Liver (tissue), 9 donors: ENCODE measurements around the gene BUB1. TPM values are rescaled to one million over a fixed set of nuclear protein-coding genes. Genes with fewer than 3 reads are reported as not detected.

Source experiments
- DNase-seq: peaks from one replicate; pipeline ENCODE4 v3.0.0-alpha.2; 2017; ENCODE audit warnings: low spot score
- H3K27ac ChIP-seq, 2 donors: one replicate each; pipeline ENCODE4 v1.7.0; 2013; ENCODE audit warnings: inconsistent platforms in 2 of 2, low read length in 2 of 2, control low read depth in 1 of 2, low read depth in 1 of 2, mild to moderate bottlenecking in 1 of 2
- H3K27me3 ChIP-seq, 4 donors: one replicate each; pipeline versions ENCODE4 v1.6.1 to v1.7.0; 2013; ENCODE audit warnings: low read length in 3 of 4, inconsistent platforms in 1 of 4, mild to moderate bottlenecking in 1 of 4, moderate library complexity in 1 of 4; ENCODE audit not compliant: control insufficient read depth in 4 of 4, insufficient read depth in 4 of 4
- H3K36me3 ChIP-seq, 4 donors: one replicate each; pipeline versions ENCODE4 v1.6.1 to v1.7.0; 2013; ENCODE audit warnings: low read length in 3 of 4, mild to moderate bottlenecking in 3 of 4, low read depth in 1 of 4, moderate library complexity in 1 of 4; ENCODE audit not compliant: control insufficient read depth in 4 of 4, insufficient read depth in 3 of 4
- H3K4me1 ChIP-seq, 4 donors: one replicate each; pipeline versions ENCODE4 v1.6.1 to v1.7.0; 2013; ENCODE audit warnings: low read length in 3 of 4, mild to moderate bottlenecking in 3 of 4, moderate library complexity in 1 of 4; ENCODE audit not compliant: control insufficient read depth in 4 of 4, insufficient read depth in 4 of 4
- H3K4me3 ChIP-seq, 3 donors: one replicate each; pipeline versions ENCODE4 v1.6.1 to v1.7.0; 2013; ENCODE audit warnings: low read length in 3 of 3, control low read depth in 1 of 3, low read depth in 1 of 3, mild to moderate bottlenecking in 1 of 3
- H3K9ac ChIP-seq, 2 donors: one replicate each; pipeline ENCODE4 v1.7.0; 2013; ENCODE audit warnings: low read length in 2 of 2, mild to moderate bottlenecking in 2 of 2, moderate library complexity in 2 of 2, control low read depth in 1 of 2, low read depth in 1 of 2
- H3K9me3 ChIP-seq, 4 donors: one replicate each; pipeline versions ENCODE4 v1.6.1 to v1.7.0; 2013; ENCODE audit warnings: low read length in 3 of 4; ENCODE audit not compliant: control insufficient read depth in 4 of 4
- ATF3 ChIP-seq: IDR thresholded peaks from 2 replicates; pipeline ENCODE4 v1.6.1; 2016; ENCODE audit warnings: antibody characterized with exemption
- CTCF ChIP-seq: fragments of 150-350 bp; IDR thresholded peaks from 2 replicates; pipeline ENCODE4 v1.5.1; 2017; ENCODE audit warnings: improper control_type of control experiment, low read depth, low read length; ENCODE audit not compliant: missing input control
- EGR1 ChIP-seq, 2 donors: IDR thresholded peaks; 2 replicates each; pipeline ENCODE4 v1.6.1; 2016 to 2018; ENCODE audit warnings: antibody characterized with exemption in 2 of 2, low read depth in 2 of 2
- FOXA1 ChIP-seq: IDR thresholded peaks from 2 replicates; pipeline ENCODE4 v1.6.1; 2016; ENCODE audit warnings: antibody characterized with exemption
- FOXA2 ChIP-seq: IDR thresholded peaks from 2 replicates; pipeline ENCODE4 v1.6.1; 2016; ENCODE audit warnings: antibody characterized with exemption
- GABPA ChIP-seq, 2 donors: IDR thresholded peaks in 1 of 2; conservative IDR thresholded peaks in 1 of 2; 2 replicates each; pipeline ENCODE4 v1.6.1; 2016; ENCODE audit warnings: antibody characterized with exemption in 2 of 2, mild to moderate bottlenecking in 1 of 2, moderate library complexity in 1 of 2
- HNF4A ChIP-seq, 2 donors: conservative IDR thresholded peaks; 2 replicates each; pipeline ENCODE4 v1.6.1; 2016; ENCODE audit warnings: antibody characterized with exemption in 2 of 2, mild to moderate bottlenecking in 2 of 2
- HNF4G ChIP-seq: IDR thresholded peaks from 2 replicates; pipeline ENCODE4 v1.6.1; 2016; ENCODE audit warnings: antibody characterized with exemption
- JUND ChIP-seq, 2 donors: IDR thresholded peaks; 2 replicates each; pipeline ENCODE4 v1.6.1; 2016; ENCODE audit warnings: antibody characterized with exemption in 2 of 2
- MAX ChIP-seq: IDR thresholded peaks from 2 replicates; pipeline ENCODE4 v1.6.1; 2016; ENCODE audit warnings: antibody characterized with exemption
- NR2F2 ChIP-seq: IDR thresholded peaks from 2 replicates; pipeline ENCODE4 v1.6.1; 2016; ENCODE audit warnings: antibody characterized with exemption
- RAD21 ChIP-seq, 2 donors: IDR thresholded peaks; 2 replicates each; pipeline ENCODE4 v1.6.1; 2016; ENCODE audit warnings: antibody characterized with exemption in 2 of 2, mild to moderate bottlenecking in 2 of 2
- REST ChIP-seq: IDR thresholded peaks from 2 replicates; pipeline ENCODE4 v1.6.1; 2016; ENCODE audit warnings: antibody characterized with exemption, mild to moderate bottlenecking
- RXRA ChIP-seq, 2 donors: IDR thresholded peaks; 2 replicates each; pipeline ENCODE4 v1.6.1; 2017 to 2018; ENCODE audit warnings: antibody characterized with exemption in 2 of 2, mild to moderate bottlenecking in 1 of 2
- SP1 ChIP-seq: IDR thresholded peaks from 2 replicates; pipeline ENCODE4 v1.6.1; 2018; ENCODE audit warnings: antibody characterized with exemption, mild to moderate bottlenecking
- TAF1 ChIP-seq: conservative IDR thresholded peaks from 2 replicates; pipeline ENCODE4 v1.6.1; 2016; ENCODE audit warnings: antibody characterized with exemption, mild to moderate bottlenecking
- YY1 ChIP-seq: IDR thresholded peaks from 2 replicates; pipeline ENCODE4 v1.6.1; 2016; ENCODE audit warnings: antibody characterized with exemption, mild to moderate bottlenecking
- ZBTB33 ChIP-seq: IDR thresholded peaks from 2 replicates; pipeline ENCODE4 v1.6.1; 2016; ENCODE audit warnings: antibody characterized with exemption
- WGBS: extraction: QIAGEN DNeasy Blood & Tissue Kit; methylation state at CpG from one replicate; pipeline ENCODE4 v1.1.7; 2013; 5-methylcytosine and 5-hydroxymethylcytosine counted together
- polyA plus RNA-seq, 2 donors: library from polyadenylated mRNA; stranded (reverse) in 1 of 2; unstranded in 1 of 2; fragments of 200-250 nt in 1 of 2; fragments of >200 nt in 1 of 2; fragmentation: Nextera tagmentation in 1 of 2; extraction: Ambion mirVana in 1 of 2; gene quantifications; one replicate each; pipeline versions ENCODE4 v1.2.1 to v1.2.3, GENCODE V29; 2013 to 2015
- total RNA-seq, 2 donors: library from RNA; depleted of rRNA; stranded (reverse); fragments of >200 nt; gene quantifications; one replicate each; pipeline ENCODE4 v1.2.3, GENCODE V29; 2014
- donor health status: healthy.
- donor health status: healthy.
- donor health status: healthy.
- donor health status: healthy.
- donor health status: healthy.

Gene BUB1
- total and polyA plus RNA-seq, 4 donors = 0.08 to 46.1 (median 1.1) TPM

GRCh38 chr2:110707386-110707965 is 29.6 kb upstream of the BUB1 start:
- H3K4me1 ChIP-seq = no peaks in the 10 kb centered on the region
- H3K4me3 ChIP-seq = no peak overlapping the region
- DNase-seq = no peak
- no peak overlapping the region for H3K9ac ChIP-seq
- no peaks in the 10 kb centered on the region for H3K36me3 ChIP-seq
- 72% methylated on average over 1 of the region's 1 CpG for WGBS
- no peak for TF ChIP-seq FOXA1
- TF ChIP-seq HNF4A (conservative IDR thresholded peaks at IDR 0.05) = no peak
- no peak for TF ChIP-seq REST
- no peak for TF ChIP-seq ZBTB33
- no peak for TF ChIP-seq JUND (IDR thresholded peaks at IDR 0.05)
- TF ChIP-seq TAF1 = no peak
- no peak for TF ChIP-seq ATF3
- TF ChIP-seq MAX = no peak
- TF ChIP-seq GABPA (IDR thresholded peaks at IDR 0.05 in 1 of 2, conservative IDR thresholded peaks at IDR 0.05 in 1 of 2) = no peak
- TF ChIP-seq RAD21 (IDR thresholded peaks at IDR 0.05) = no peak
- no peak for TF ChIP-seq FOXA2
- TF ChIP-seq YY1 = no peak
- TF ChIP-seq NR2F2 = no peak
- TF ChIP-seq RXRA (IDR thresholded peaks at IDR 0.05) = no peak
- TF ChIP-seq CTCF = no peak
- no peak for TF ChIP-seq EGR1 (IDR thresholded peaks at IDR 0.05; ENCODE audit: low read depth in 2 of 2)
- no peak for TF ChIP-seq SP1
- no peak for TF ChIP-seq HNF4G
- no peaks in the 10 kb centered on the region for H3K9me3 ChIP-seq
- no peak overlapping the region for H3K27ac ChIP-seq
- no peaks in the 10 kb centered on the region for H3K27me3 ChIP-seq
